T-cell (primary cell): ENCODE data around the gene CCS. TPM values are rescaled to one million over a fixed set of nuclear protein-coding genes. Genes with fewer than 3 reads are reported as not detected.
"Not testable (repeated sequence)": the region's sequence is repeated elsewhere in the genome, so short reads cannot be mapped to it uniquely, and the experiment has no call there.

Experiments
- ATAC-seq, 4 experiments: fragments of 200-7000 bp in 3 of 4; fragments of 150-1000 bp in 1 of 4; cut with Tn5 transposase; replicated peaks in 1 of 4; 1 replicate in 3 of 4; 2 replicates in 1 of 4; pipeline ENCODE4 v1.10.0; 2021; ENCODE audit warnings: moderate library complexity in 3 of 4, mild to moderate bottlenecking in 2 of 4, moderate number of reproducible peaks in 1 of 4
- CTCF ChIA-PET, 2 donors: fragments of 300-600 bp; sonication (Branson Sonifier 250); formaldehyde crosslinking; loops; one replicate each; lab custom pipeline; 2022; ENCODE audit warnings: antibody characterized with exemption in 2 of 2; lab: Charles Lee
- POLR2A ChIA-PET, 2 donors: fragments of 300-600 bp; sonication (Branson Sonifier 250); formaldehyde crosslinking; loops; one replicate each; lab custom pipeline; 2022; ENCODE audit warnings: antibody characterized with exemption in 2 of 2; lab: Charles Lee
- DNase-seq, 35 experiments: peaks; one replicate each; pipeline versions ENCODE4 v3.0.0 to v3.0.0-alpha.2; 2013 to 2023
- H3K27ac ChIP-seq: one replicate; pipeline ENCODE4 v1.5.1; 2013; ENCODE audit warnings: low read length
- H3K27me3 ChIP-seq, 2 experiments: replicated peaks in 1 of 2; 1 replicate in 1 of 2; 2 replicates in 1 of 2; pipeline versions ENCODE4 v1.6.1 to v1.7.0; 2013; ENCODE audit warnings: low read length in 1 of 2, mixed read lengths in 1 of 2; ENCODE audit not compliant: control insufficient read depth in 2 of 2, insufficient read depth in 2 of 2; ENCODE audit errors: extremely low read depth in 1 of 2
- H3K36me3 ChIP-seq, 2 donors: 1 replicate in 1 of 2; 2 replicates in 1 of 2; pipeline versions ENCODE4 v1.6.1 to v1.7.0; 2013; ENCODE audit warnings: low read length in 1 of 2; ENCODE audit not compliant: control insufficient read depth in 2 of 2, insufficient read depth in 1 of 2; ENCODE audit errors: extremely low read depth in 1 of 2
- H3K4me1 ChIP-seq, 2 experiments: 1 replicate in 1 of 2; 2 replicates in 1 of 2; pipeline versions ENCODE4 v1.6.1 to v1.7.0; 2013; ENCODE audit warnings: low read length in 2 of 2, mixed read lengths in 1 of 2; ENCODE audit not compliant: insufficient read depth in 2 of 2, control insufficient read depth in 1 of 2; ENCODE audit errors: extremely low read depth in 1 of 2
- H3K4me3 ChIP-seq, 2 donors: 1 replicate in 1 of 2; 2 replicates in 1 of 2; pipeline versions ENCODE4 v1.5.1 to v1.7.0; 2013; ENCODE audit warnings: mild to moderate bottlenecking in 2 of 2, low read length in 1 of 2, moderate library complexity in 1 of 2; ENCODE audit not compliant: control insufficient read depth in 1 of 2; ENCODE audit errors: extremely low read depth in 1 of 2
- H3K9me3 ChIP-seq: 2 replicates; pipeline ENCODE4 v1.7.0; 2013
- H3K27ac Mint-ChIP-seq, 2 donors: one replicate each; pipeline ENCODE4 v1.8.0; 2020 to 2021; ENCODE audit warnings: mild to moderate bottlenecking in 2 of 2, mixed read lengths in 2 of 2
- H3K27me3 Mint-ChIP-seq, 2 donors: one replicate each; pipeline ENCODE4 v1.8.0; 2021 to 2022; ENCODE audit warnings: mixed read lengths in 2 of 2
- H3K36me3 Mint-ChIP-seq: one replicate; pipeline ENCODE4 v1.8.0; 2021; ENCODE audit warnings: mixed read lengths
- H3K4me1 Mint-ChIP-seq, 3 donors: one replicate each; pipeline ENCODE4 v1.8.0; 2020 to 2022; ENCODE audit warnings: mixed read lengths in 3 of 3, mild to moderate bottlenecking in 1 of 3
- H3K4me3 Mint-ChIP-seq, 3 donors: one replicate each; pipeline ENCODE4 v1.8.0; 2020 to 2022; ENCODE audit warnings: mild to moderate bottlenecking in 3 of 3, mixed read lengths in 3 of 3, moderate library complexity in 3 of 3
- H3K9me3 Mint-ChIP-seq, 3 donors: one replicate each; pipeline ENCODE4 v1.8.0; 2020 to 2022; ENCODE audit warnings: mixed read lengths in 3 of 3
- WGBS: methylation state at CpG from one replicate; pipeline ENCODE4 v1.1.5; 2013; ENCODE audit warnings: missing lambda C conversion rate; ENCODE audit not compliant: insufficient coverage; 5-methylcytosine and 5-hydroxymethylcytosine counted together
- total RNA-seq, 35 experiments: library from RNA in 6 of 35; stranded (reverse) in 6 of 35; fragments of 120-200 nt in 1 of 35; gene quantifications; one replicate each; pipeline versions ENCODE4 v1.2.1 to v1.2.4 and lab custom pipeline; 2013 to 2026

The CCS gene
- total RNA-seq, 5 donors from 2014 or later (not counting 1 experiment from before 2014, with no cell fraction given), result 32.3 to 69.5 (median 58.3) TPM

DNA sequence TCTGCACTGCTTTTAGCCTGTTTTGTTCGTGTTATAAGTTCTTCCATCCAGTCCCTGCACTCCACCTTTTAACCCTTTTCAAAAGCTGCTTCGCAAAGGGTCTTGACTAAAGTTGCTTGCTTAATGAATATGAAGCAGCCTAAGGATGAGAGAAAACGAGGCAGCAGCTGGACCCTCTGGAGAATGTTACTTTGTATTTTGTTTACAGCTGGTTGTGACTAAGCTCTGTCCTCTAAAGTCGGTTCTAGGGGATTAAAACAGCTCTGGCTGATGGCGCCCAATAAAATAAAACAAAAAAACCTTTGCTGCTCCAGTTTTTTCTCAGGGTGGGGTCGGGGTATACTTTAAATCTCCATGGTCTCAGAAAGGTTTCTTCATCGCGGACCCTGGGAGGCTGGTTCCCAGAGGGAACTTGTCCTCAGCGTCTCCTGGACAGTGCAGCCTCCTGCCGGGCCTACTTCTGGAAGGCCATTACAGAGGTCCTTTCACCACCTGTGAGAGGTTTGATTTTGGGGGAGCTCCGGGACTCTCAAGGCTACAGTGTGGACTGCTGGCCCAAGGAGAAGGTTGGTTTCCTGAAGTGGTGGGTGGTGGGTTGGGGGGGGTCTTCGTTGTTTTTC lies 44.7 kb downstream of the CCS start:
- Histone ChIP-seq H3K36me3 (peaks cover 5 to 46% of the 10 kb centered on the region in 2 donors), H3K27ac (peak overlapping the region; percentile 78), H3K4me3 (peak overlapping the region; percentile 78 to 100), H3K9me3 (no peaks in the 10 kb centered on the region), H3K27me3 (no peaks in the 10 kb centered on the region), H3K4me1 (peaks cover 38 to 49% of the 10 kb centered on the region in 2 experiments)
- no peak for ATAC-seq
- Mint-ChIP-seq H3K36me3 (peaks cover 36% of the 10 kb centered on the region), H3K4me3 (peak overlapping the region; percentile 98 to 99 (median 99)), H3K27me3 (no peaks in the 10 kb centered on the region), H3K4me1 (peaks cover 57 to 68% (median 62%) of the 10 kb centered on the region in 3 donors), H3K27ac (peak overlapping the region; percentile 97), H3K9me3 (no peaks in the 10 kb centered on the region)
- CTCF ChIA-PET, result interaction anchor here (0.6 to 3.0 kb wide), 15 partner anchors 9 to 926 kb away, joined by 3 to 27 read pairs (median 4); partner anchors contain the start of genes CCDC87 (in 1 of the 2), KAT5 (in 1 of the 2), MRPL11 (in 1 of the 2) and RBM14 (in 1 of the 2)
- DNase-seq, result no peak
- POLR2A ChIA-PET, result interaction anchor here (0.7 to 5.7 kb wide), 20 partner anchors 8 to 602 kb away, joined by 3 to 165 read pairs (median 6); partner anchors contain the start of genes RBM4B (in 2 of the 2), CCDC87 (in 1 of the 2), CCS (in 1 of the 2) and PELI3 (in 1 of the 2)
- WGBS, result 64% methylated on average over 7 of the region's 12 CpGs

- ATAC-seq, result peak; percentile 88 to 95 (median 92)
- no peaks in the 10 kb centered on the region for H3K27me3 Mint-ChIP-seq
- peak within 1 kb of the TSS; percentile 97 for H3K27ac Mint-ChIP-seq
- no peaks in the 10 kb centered on the region for H3K27me3 ChIP-seq
- peaks cover 45 to 51% of the 10 kb centered on the region in 2 experiments for H3K4me1 ChIP-seq
- H3K27ac ChIP-seq, result peak within 1 kb of the TSS; percentile 79
- H3K4me3 Mint-ChIP-seq, result peak within 1 kb of the TSS; percentile 98 to 99 (median 99)
- H3K9me3 Mint-ChIP-seq, result no peaks in the 10 kb centered on the region
- WGBS, result under 1% methylated on average over 55 of the region's 63 CpGs
- ChIA-PET POLR2A (interaction anchor here (0.6 to 5.7 kb wide), 20 partner anchors 9 to 601 kb away, joined by 3 to 165 read pairs (median 6); partner anchors contain the start of genes RBM4B (in 2 of the 2), CCDC87 (in 1 of the 2), CCS (in 1 of the 2) and PELI3 (in 1 of the 2)), CTCF (interaction anchor here (0.6 to 3.0 kb wide), 15 partner anchors 9 to 927 kb away, joined by 3 to 27 read pairs (median 4); partner anchors contain the start of genes CCDC87 (in 1 of the 2), KAT5 (in 1 of the 2), MRPL11 (in 1 of the 2) and RBM14 (in 1 of the 2))
- H3K36me3 Mint-ChIP-seq, result peaks cover 43% of the 10 kb centered on the region
- H3K36me3 ChIP-seq, result peaks cover 9 to 48% of the 10 kb centered on the region in 2 donors
- no peaks in the 10 kb centered on the region for H3K9me3 ChIP-seq
- peak within 1 kb of the TSS; percentile 78 to 100 for H3K4me3 ChIP-seq
- peaks cover 65 to 72% (median 67%) of the 10 kb centered on the region in 3 donors for H3K4me1 Mint-ChIP-seq
- DNase-seq, result peak; percentile 80 to 99 (median 97)
These were observed 45.4 kb downstream of the CCS start, which contains the start of gene RBM4 for GRCh38 chr11:66638177-66639065. Gene RBM4 (plus strand): TSS chr11:66638703. CDS start chr11:66639712, 1,009 bp downstream.

- DNase-seq, result peak in 18 of 35 experiments; percentile 8 to 71 (median 22)
- Histone ChIP-seq H3K9me3 (no peaks in the 10 kb centered on the region), H3K27me3 (no peaks in the 10 kb centered on the region), H3K36me3 (peaks cover 10 to 51% of the 10 kb centered on the region in 2 donors), H3K4me1 (peaks cover 50 to 59% of the 10 kb centered on the region in 2 experiments), H3K27ac (peak overlapping the region; percentile 79), H3K4me3 (peak overlapping the region; percentile 78 to 100)
- Mint-ChIP-seq H3K9me3 (no peaks in the 10 kb centered on the region), H3K4me1 (peaks cover 72 to 77% (median 74%) of the 10 kb centered on the region in 3 donors), H3K27ac (peak overlapping the region; percentile 97), H3K4me3 (peak overlapping the region; percentile 98 to 99 (median 99)), H3K36me3 (peaks cover 49% of the 10 kb centered on the region), H3K27me3 (no peaks in the 10 kb centered on the region)
- WGBS, result 0% methylated on average over 13 of the region's 27 CpGs
- CTCF ChIA-PET, result interaction anchor here in 1 of 2 donors (0.8 to 3.0 kb wide), 8 partner anchors 13 to 327 kb away, joined by 3 to 27 read pairs (median 7); partner anchors contain the start of genes CCDC87, RBM14 and RBM4B
- ATAC-seq, result peak in 3 of 4 experiments; percentile 1 to 8 (median 3)
- POLR2A ChIA-PET, result interaction anchor here (0.6 to 5.7 kb wide), 8 partner anchors 15 to 47 kb away, joined by 5 to 165 read pairs (median 18); partner anchors contain the start of genes RBM4B (in 2 of the 2), CCDC87 (in 1 of the 2), CCS (in 1 of the 2) and RBM14 (in 1 of the 2)
These were observed 46.3 kb downstream of the CCS start for GRCh38 chr11:66639066-66639813.

- POLR2A ChIA-PET, result interaction anchor here (0.6 to 5.7 kb wide), 5 partner anchors 18 to 38 kb away, joined by 9 to 165 read pairs (median 21); partner anchors contain the start of genes RBM14 (in 1 of the 2) and RBM4B (in 1 of the 2)
- peaks cover 72 to 78% (median 75%) of the 10 kb centered on the region in 3 donors for H3K4me1 Mint-ChIP-seq
- not testable (repeated sequence) for DNase-seq, H3K9me3 ChIP-seq, H3K9me3 Mint-ChIP-seq, H3K27me3 Mint-ChIP-seq, ATAC-seq, H3K27me3 ChIP-seq
- WGBS, result 30% methylated on average over 3 of the region's 10 CpGs
- CTCF ChIA-PET, result interaction anchor here in 1 of 2 donors (3.0 kb wide), 1 partner anchor 38 kb away, joined by 27 read pairs; the partner anchor contains the start of gene RBM4B
- Histone ChIP-seq H3K36me3 (peaks cover 13 to 51% of the 10 kb centered on the region in 2 donors), H3K27ac (peak overlapping the region; percentile 79), H3K4me1 (peaks cover 55 to 66% of the 10 kb centered on the region in 2 experiments), H3K4me3 (peak overlapping the region; percentile 78 to 100)
- peak overlapping the region; percentile 98 to 99 (median 99) for H3K4me3 Mint-ChIP-seq
- H3K27ac Mint-ChIP-seq, result peak overlapping the region; percentile 97
- peaks cover 48% of the 10 kb centered on the region for H3K36me3 Mint-ChIP-seq
These were observed 46.9 kb downstream of the CCS start for GRCh38 chr11:66639814-66640340.

GRCh38 chr11:66641834-66642233 lies 48.8 kb downstream of the CCS start:
- H3K9me3 ChIP-seq, result no peaks in the 10 kb centered on the region
- peak overlapping the region; percentile 21 for H3K27ac ChIP-seq
- ChIA-PET CTCF (interaction anchor here in 1 of 2 donors (1.0 kb wide), 1 partner anchor 19 kb away, joined by 3 read pairs; no protein-coding TSS in a partner anchor), POLR2A (no interaction called here)
- Mint-ChIP-seq H3K4me3 (peak overlapping the region; percentile 98 to 99 (median 99)), H3K36me3 (peaks cover 68% of the 10 kb centered on the region), H3K27me3 (no peaks in the 10 kb centered on the region), H3K9me3 (no peaks in the 10 kb centered on the region), H3K4me1 (peaks cover 88 to 91% (median 89%) of the 10 kb centered on the region in 3 donors), H3K27ac (peak overlapping the region; percentile 50 to 78)
- no peak for ATAC-seq
- no peaks in the 10 kb centered on the region for H3K27me3 ChIP-seq
- WGBS, result no CpG with 5 or more reads among the region's 3 CpGs
- peak overlapping the region; percentile 15 to 39 for H3K4me3 ChIP-seq
- H3K4me1 ChIP-seq, result peaks cover 59 to 75% of the 10 kb centered on the region in 2 experiments
- DNase-seq, result no peak
- peaks cover 18 to 70% of the 10 kb centered on the region in 2 donors for H3K36me3 ChIP-seq
